ENCODE data around the gene RBM26. TPM values are rescaled to one million over a fixed set of nuclear protein-coding genes. Genes with fewer than 3 reads are reported as not detected.
"Not testable (repeated sequence)": the region's sequence is repeated elsewhere in the genome, so short reads cannot be mapped to it uniquely, and the experiment has no call there.

Gene RBM26
- total RNA-seq, 4 donors from 2014 or later = 21.1 to 43.1 (median 26.9) TPM

- WGBS, 2 donors (ENCODE audit: low coverage in 1 of 2) = 54 to 69% methylated on average over 3 of the region's 3 CpGs
- Histone ChIP-seq H3K27ac (no peak overlapping the region), H3K4me1 (no peaks in the 10 kb centered on the region), H3K27me3 (no peaks in the 10 kb centered on the region), H3K9me3 (no peaks in the 10 kb centered on the region), H3K4me3 (no peak overlapping the region), H3K36me3 (no peaks in the 10 kb centered on the region)
- ATAC-seq = no peak
- TF ChIP-seq POLR2AphosphoS5 (IDR thresholded peaks at IDR 0.05) = no peak
- no peak for TF ChIP-seq CTCF (IDR thresholded peaks at IDR 0.05)
- no peak for TF ChIP-seq POLR2A (IDR thresholded peaks at IDR 0.05)
- no peak for TF ChIP-seq EP300 (IDR thresholded peaks at IDR 0.05)
Observed at GRCh38 chr13:79281339-79281747, 124.7 kb downstream of the RBM26 start.

GRCh38 chr13:79279735-79280134 lies 126.3 kb downstream of the RBM26 start:
- not testable (repeated sequence) for H3K4me3 ChIP-seq, H3K27ac ChIP-seq, H3K4me1 ChIP-seq, ATAC-seq, H3K36me3 ChIP-seq, H3K27me3 ChIP-seq, H3K9me3 ChIP-seq
- WGBS, 2 donors (ENCODE audit: low coverage in 1 of 2) = 88 to 89% methylated on average over 10 to 11 of the region's 12 CpGs

GRCh38 chr13:79273045-79273444 lies 133.0 kb downstream of the RBM26 start:
- Histone ChIP-seq H3K27ac (no peak overlapping the region), H3K27me3 (no peaks in the 10 kb centered on the region), H3K4me1 (no peaks in the 10 kb centered on the region), H3K36me3 (no peaks in the 10 kb centered on the region), H3K4me3 (no peak overlapping the region), H3K9me3 (peaks cover 0 to 5% (median 0%) of the 10 kb centered on the region in 3 donors)
- no peak for ATAC-seq
- no peak for TF ChIP-seq EP300 (IDR thresholded peaks at IDR 0.05)
- no peak for TF ChIP-seq POLR2AphosphoS5 (IDR thresholded peaks at IDR 0.05)
- TF ChIP-seq CTCF (IDR thresholded peaks at IDR 0.05) = no peak
- no peak for TF ChIP-seq POLR2A (IDR thresholded peaks at IDR 0.05)

GRCh38 chr13:79271616-79272015 lies 134.4 kb downstream of the RBM26 start:
- Histone ChIP-seq H3K9me3 (peaks cover 0 to 6% (median 0%) of the 10 kb centered on the region in 3 donors), H3K4me3 (no peak overlapping the region), H3K36me3 (no peaks in the 10 kb centered on the region), H3K4me1 (no peaks in the 10 kb centered on the region), H3K27me3 (no peaks in the 10 kb centered on the region), H3K27ac (no peak overlapping the region)
- TF ChIP-seq POLR2AphosphoS5 (IDR thresholded peaks at IDR 0.05) = no peak
- TF ChIP-seq EP300 (IDR thresholded peaks at IDR 0.05) = no peak
- no peak for TF ChIP-seq POLR2A (IDR thresholded peaks at IDR 0.05)
- TF ChIP-seq CTCF (IDR thresholded peaks at IDR 0.05) = no peak
- WGBS, 2 donors (ENCODE audit: low coverage in 1 of 2) = 16% methylated on average over 1 of the region's 1 CpG; no CpG with 5 or more reads in 1 of the 2 donors
- ATAC-seq = no peak

GRCh38 chr13:79270859-79271258 lies 135.2 kb downstream of the RBM26 start:
- H3K9me3 ChIP-seq = peaks cover 0 to 6% (median 0%) of the 10 kb centered on the region in 3 donors
- TF ChIP-seq POLR2AphosphoS5 (IDR thresholded peaks at IDR 0.05) (no peak), EP300 (IDR thresholded peaks at IDR 0.05) (no peak), CTCF (IDR thresholded peaks at IDR 0.05) (no peak), POLR2A (IDR thresholded peaks at IDR 0.05) (no peak)
- H3K4me3 ChIP-seq = no peak overlapping the region
- H3K27ac ChIP-seq = no peak overlapping the region
- H3K36me3 ChIP-seq = no peaks in the 10 kb centered on the region
- 55 to 73% methylated on average over 3 of the region's 3 CpGs for WGBS, 2 donors (ENCODE audit: low coverage in 1 of 2)
- H3K4me1 ChIP-seq = no peaks in the 10 kb centered on the region
- ATAC-seq = no peak
- no peaks in the 10 kb centered on the region for H3K27me3 ChIP-seq

Small RNA genes within 50 kb of the gene (small RNA-seq; reads per million reads assigned to genes)
- 0 reads per million in 4 donors for gene RNA5SP33

Other genes starting within 250 kb of the RBM26 start
- 10 to 100 TPM in 3 of 4 donors, 1 to 10 TPM in 1; 6.9 to 21.6 (median 10.7) TPM for gene NDFIP2, start 74.9 kb upstream of the RBM26 start, total RNA-seq

Measured in gastroesophageal sphincter (tissue), 4 donors.